GM21786 (cell line): ENCODE measurements around the gene CLRN3.

Experiments used
- ATAC-seq: cut with Tn5 transposase; IDR thresholded peaks from one replicate; pipeline ENCODE4 v1.9.1; 2021; ENCODE audit not compliant: unreplicated experiment

The CLRN3 gene

GRCh38 chr10:127892743-127893142 is at the start of gene CLRN3:
CLRN3 (minus strand) TSS chr10:127892941; CDS start chr10:127892784, 157 bp downstream.
- no peak for ATAC-seq

- no peak for ATAC-seq
Observed at GRCh38 chr10:127940866-127941640, 48.3 kb upstream of the CLRN3 start.

- no peak for ATAC-seq
Observed at GRCh38 chr10:127939786-127940330, 47.1 kb upstream of the CLRN3 start.

GRCh38 chr10:127937915-127938463 is 45.2 kb upstream of the CLRN3 start:
- no peak for ATAC-seq

GRCh38 chr10:127937069-127937468 is 44.3 kb upstream of the CLRN3 start:
- ATAC-seq, result no peak

- no peak for ATAC-seq
Observed at GRCh38 chr10:127935071-127935561, 42.4 kb upstream of the CLRN3 start.

GRCh38 chr10:127934383-127934782 is 41.6 kb upstream of the CLRN3 start:
- ATAC-seq, result no peak

- ATAC-seq, result no peak
Observed at GRCh38 chr10:127933271-127933670, 40.5 kb upstream of the CLRN3 start.

- no peak for ATAC-seq
Observed at GRCh38 chr10:127932521-127933270, 40.0 kb upstream of the CLRN3 start.

- no peak for ATAC-seq
Observed at GRCh38 chr10:127928021-127928806, 35.5 kb upstream of the CLRN3 start.

- ATAC-seq, result no peak
Observed at GRCh38 chr10:127926455-127926854, 33.7 kb upstream of the CLRN3 start.

GRCh38 chr10:127925471-127926207 is 32.9 kb upstream of the CLRN3 start:
- ATAC-seq, result no peak

GRCh38 chr10:127923646-127924045 is 30.9 kb upstream of the CLRN3 start:
- ATAC-seq, result no peak

GRCh38 chr10:127922675-127923366 is 30.1 kb upstream of the CLRN3 start:
- ATAC-seq, result no peak

- no peak for ATAC-seq
Observed at GRCh38 chr10:127922206-127922605, 29.5 kb upstream of the CLRN3 start.

GRCh38 chr10:127921753-127922145 is 29.0 kb upstream of the CLRN3 start:
- ATAC-seq, result no peak

GRCh38 chr10:127921075-127921752 is 28.5 kb upstream of the CLRN3 start:
- ATAC-seq, result no peak

GRCh38 chr10:127920306-127921074 is 27.7 kb upstream of the CLRN3 start:
- no peak for ATAC-seq
